A549 (cell line): Measurements from ENCODE around the gene AKAP9.

Experiments used
- BHLHE40 ChIP-seq: IDR thresholded peaks from 2 replicates; pipeline ENCODE4 v1.6.1; 2012; ENCODE audit warnings: low read depth, low read length, inconsistent platforms
- CHD4 ChIP-seq: fragments of 200-600 bp; sonication (generic); IDR thresholded peaks from 2 replicates; pipeline ENCODE4 v1.6.1; 2016; ENCODE audit warnings: antibody characterized with exemption, mild to moderate bottlenecking, borderline replicate concordance
- EP300 ChIP-seq, 2 experiments: fragments of >200 bp; sonication (Bioruptor Twin); formaldehyde crosslinking; IDR thresholded peaks; 2 replicates in 1 of 2; 3 replicates in 1 of 2; pipeline ENCODE4 v1.6.1; 2016 to 2017
- NR3C1 ChIP-seq: fragments of >200 bp; sonication (Bioruptor Twin); formaldehyde crosslinking; IDR thresholded peaks from 3 replicates; pipeline ENCODE4 v1.6.1; 2017
- POLR2A ChIP-seq: IDR thresholded peaks from 2 replicates; pipeline ENCODE4 v1.6.1; 2012; ENCODE audit warnings: mild to moderate bottlenecking, low read length
- RFX5 ChIP-seq: fragments of 450-650 bp; IDR thresholded peaks from 2 replicates; pipeline ENCODE4 v1.7.1; 2014; ENCODE audit warnings: antibody characterized with exemption, mild to moderate bottlenecking, moderate library complexity
- SMC3 ChIP-seq: fragments of >200 bp; sonication (Bioruptor Twin); formaldehyde crosslinking; IDR thresholded peaks from 3 replicates; pipeline ENCODE4 v1.6.1; 2018; ENCODE audit warnings: inconsistent platforms
- SREBF2 ChIP-seq: fragments of 450-650 bp; IDR thresholded peaks from 2 replicates; pipeline ENCODE4 v1.6.1; 2014; ENCODE audit warnings: mild to moderate bottlenecking, moderate library complexity
- ZSCAN20 ChIP-seq: fragments of 250-450 bp; sonication (Bioruptor Pico); IDR thresholded peaks from 2 replicates; pipeline ENCODE4 v1.8.0; 2022; ENCODE audit warnings: mild to moderate bottlenecking, moderate library complexity
- TF ChIP-seq, protein P1 (sequence below): fragments of 200-600 bp; sonication (generic); IDR thresholded peaks from 2 replicates; pipeline ENCODE4 v1.6.1; 2016; ENCODE audit warnings: antibody characterized with exemption, mild to moderate bottlenecking, moderate library complexity
- TF ChIP-seq, protein P2 (sequence below): fragments of >200 bp; sonication (Bioruptor Twin); formaldehyde crosslinking; IDR thresholded peaks from 3 replicates; pipeline ENCODE4 v1.5.1; 2016
- TF ChIP-seq, protein P3 (sequence below): fragments of >200 bp; sonication (Bioruptor Twin); formaldehyde crosslinking; IDR thresholded peaks from 3 replicates; pipeline ENCODE4 v1.6.1; 2016
- TF ChIP-seq, protein P4 (sequence below): fragments of 450-650 bp; IDR thresholded peaks from 2 replicates; pipeline ENCODE4 v1.6.1; 2014; ENCODE audit warnings: antibody characterized with exemption

DNA sequence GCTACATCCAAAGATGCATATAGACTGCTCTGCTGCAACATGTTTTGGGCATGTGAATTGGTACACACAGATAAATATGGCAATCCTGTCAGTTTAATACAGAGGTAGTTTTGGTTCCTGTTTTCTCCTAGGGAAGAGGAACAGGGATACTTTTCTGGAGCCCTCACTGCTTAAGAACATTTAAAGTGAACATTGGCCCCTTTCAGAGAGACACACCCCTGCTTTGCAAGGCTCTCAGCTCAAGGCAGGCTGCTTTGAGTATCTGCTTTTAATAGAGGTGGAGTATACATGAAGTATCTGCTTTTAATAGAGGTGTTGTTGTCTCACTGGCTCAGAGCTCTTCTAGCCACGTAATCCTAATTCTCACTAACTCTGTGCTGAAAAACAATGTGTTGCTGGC, 154.7 kb downstream of the AKAP9 start:
- TF ChIP-seq POLR2A (no peak), SMC3 (no peak), BHLHE40 (no peak), EP300 (IDR thresholded peaks at IDR 0.05) (no peak), RFX5 (no peak), NR3C1 (no peak), SREBF2 (no peak), CHD4 (no peak), ZSCAN20 (CRISPR knock-in tag) (no peak)
- TF ChIP-seq, protein P1, sequence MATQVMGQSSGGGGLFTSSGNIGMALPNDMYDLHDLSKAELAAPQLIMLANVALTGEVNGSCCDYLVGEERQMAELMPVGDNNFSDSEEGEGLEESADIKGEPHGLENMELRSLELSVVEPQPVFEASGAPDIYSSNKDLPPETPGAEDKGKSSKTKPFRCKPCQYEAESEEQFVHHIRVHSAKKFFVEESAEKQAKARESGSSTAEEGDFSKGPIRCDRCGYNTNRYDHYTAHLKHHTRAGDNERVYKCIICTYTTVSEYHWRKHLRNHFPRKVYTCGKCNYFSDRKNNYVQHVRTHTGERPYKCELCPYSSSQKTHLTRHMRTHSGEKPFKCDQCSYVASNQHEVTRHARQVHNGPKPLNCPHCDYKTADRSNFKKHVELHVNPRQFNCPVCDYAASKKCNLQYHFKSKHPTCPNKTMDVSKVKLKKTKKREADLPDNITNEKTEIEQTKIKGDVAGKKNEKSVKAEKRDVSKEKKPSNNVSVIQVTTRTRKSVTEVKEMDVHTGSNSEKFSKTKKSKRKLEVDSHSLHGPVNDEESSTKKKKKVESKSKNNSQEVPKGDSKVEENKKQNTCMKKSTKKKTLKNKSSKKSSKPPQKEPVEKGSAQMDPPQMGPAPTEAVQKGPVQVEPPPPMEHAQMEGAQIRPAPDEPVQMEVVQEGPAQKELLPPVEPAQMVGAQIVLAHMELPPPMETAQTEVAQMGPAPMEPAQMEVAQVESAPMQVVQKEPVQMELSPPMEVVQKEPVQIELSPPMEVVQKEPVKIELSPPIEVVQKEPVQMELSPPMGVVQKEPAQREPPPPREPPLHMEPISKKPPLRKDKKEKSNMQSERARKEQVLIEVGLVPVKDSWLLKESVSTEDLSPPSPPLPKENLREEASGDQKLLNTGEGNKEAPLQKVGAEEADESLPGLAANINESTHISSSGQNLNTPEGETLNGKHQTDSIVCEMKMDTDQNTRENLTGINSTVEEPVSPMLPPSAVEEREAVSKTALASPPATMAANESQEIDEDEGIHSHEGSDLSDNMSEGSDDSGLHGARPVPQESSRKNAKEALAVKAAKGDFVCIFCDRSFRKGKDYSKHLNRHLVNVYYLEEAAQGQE: no peak
- TF ChIP-seq, protein P2, sequence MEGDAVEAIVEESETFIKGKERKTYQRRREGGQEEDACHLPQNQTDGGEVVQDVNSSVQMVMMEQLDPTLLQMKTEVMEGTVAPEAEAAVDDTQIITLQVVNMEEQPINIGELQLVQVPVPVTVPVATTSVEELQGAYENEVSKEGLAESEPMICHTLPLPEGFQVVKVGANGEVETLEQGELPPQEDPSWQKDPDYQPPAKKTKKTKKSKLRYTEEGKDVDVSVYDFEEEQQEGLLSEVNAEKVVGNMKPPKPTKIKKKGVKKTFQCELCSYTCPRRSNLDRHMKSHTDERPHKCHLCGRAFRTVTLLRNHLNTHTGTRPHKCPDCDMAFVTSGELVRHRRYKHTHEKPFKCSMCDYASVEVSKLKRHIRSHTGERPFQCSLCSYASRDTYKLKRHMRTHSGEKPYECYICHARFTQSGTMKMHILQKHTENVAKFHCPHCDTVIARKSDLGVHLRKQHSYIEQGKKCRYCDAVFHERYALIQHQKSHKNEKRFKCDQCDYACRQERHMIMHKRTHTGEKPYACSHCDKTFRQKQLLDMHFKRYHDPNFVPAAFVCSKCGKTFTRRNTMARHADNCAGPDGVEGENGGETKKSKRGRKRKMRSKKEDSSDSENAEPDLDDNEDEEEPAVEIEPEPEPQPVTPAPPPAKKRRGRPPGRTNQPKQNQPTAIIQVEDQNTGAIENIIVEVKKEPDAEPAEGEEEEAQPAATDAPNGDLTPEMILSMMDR: no peak
- TF ChIP-seq, protein P3, sequence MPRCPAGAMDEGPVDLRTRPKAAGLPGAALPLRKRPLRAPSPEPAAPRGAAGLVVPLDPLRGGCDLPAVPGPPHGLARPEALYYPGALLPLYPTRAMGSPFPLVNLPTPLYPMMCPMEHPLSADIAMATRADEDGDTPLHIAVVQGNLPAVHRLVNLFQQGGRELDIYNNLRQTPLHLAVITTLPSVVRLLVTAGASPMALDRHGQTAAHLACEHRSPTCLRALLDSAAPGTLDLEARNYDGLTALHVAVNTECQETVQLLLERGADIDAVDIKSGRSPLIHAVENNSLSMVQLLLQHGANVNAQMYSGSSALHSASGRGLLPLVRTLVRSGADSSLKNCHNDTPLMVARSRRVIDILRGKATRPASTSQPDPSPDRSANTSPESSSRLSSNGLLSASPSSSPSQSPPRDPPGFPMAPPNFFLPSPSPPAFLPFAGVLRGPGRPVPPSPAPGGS: no peak
- TF ChIP-seq, protein P4, sequence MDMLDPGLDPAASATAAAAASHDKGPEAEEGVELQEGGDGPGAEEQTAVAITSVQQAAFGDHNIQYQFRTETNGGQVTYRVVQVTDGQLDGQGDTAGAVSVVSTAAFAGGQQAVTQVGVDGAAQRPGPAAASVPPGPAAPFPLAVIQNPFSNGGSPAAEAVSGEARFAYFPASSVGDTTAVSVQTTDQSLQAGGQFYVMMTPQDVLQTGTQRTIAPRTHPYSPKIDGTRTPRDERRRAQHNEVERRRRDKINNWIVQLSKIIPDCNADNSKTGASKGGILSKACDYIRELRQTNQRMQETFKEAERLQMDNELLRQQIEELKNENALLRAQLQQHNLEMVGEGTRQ: no peak
